Measurements from ENCODE around the gene OSBPL10.

The OSBPL10 gene

GRCh38 chr3:31615071-31615875 lies 365.8 kb downstream of the OSBPL10 start:
- no peak for DNase-seq (ENCODE audit: low read depth in 2 of 2)

GRCh38 chr3:31614162-31614921 lies 366.7 kb downstream of the OSBPL10 start:
- no peak for DNase-seq (ENCODE audit: low read depth in 2 of 2)

GRCh38 chr3:31613654-31614053 lies 367.4 kb downstream of the OSBPL10 start:
- DNase-seq (ENCODE audit: low read depth in 2 of 2) = no peak

GRCh38 chr3:31613177-31613576 lies 367.9 kb downstream of the OSBPL10 start:
- no peak for DNase-seq (ENCODE audit: low read depth in 2 of 2)
